Activated CD8-positive, alpha-beta memory T cell treated with anti-CD3 and anti-CD28 coated beads for 4 hours (primary cell): Measurements from ENCODE around the gene ZNF823.
"Not testable (repeated sequence)": the region's sequence is repeated elsewhere in the genome, so short reads cannot be mapped to it uniquely, and the experiment has no call there.

Experiments
- DNase-seq, 2 donors: peaks; one replicate each; pipeline ENCODE4 v3.0.0-alpha.2; 2020; ENCODE audit warnings: low read depth in 2 of 2

ZNF823 gene

DNA sequence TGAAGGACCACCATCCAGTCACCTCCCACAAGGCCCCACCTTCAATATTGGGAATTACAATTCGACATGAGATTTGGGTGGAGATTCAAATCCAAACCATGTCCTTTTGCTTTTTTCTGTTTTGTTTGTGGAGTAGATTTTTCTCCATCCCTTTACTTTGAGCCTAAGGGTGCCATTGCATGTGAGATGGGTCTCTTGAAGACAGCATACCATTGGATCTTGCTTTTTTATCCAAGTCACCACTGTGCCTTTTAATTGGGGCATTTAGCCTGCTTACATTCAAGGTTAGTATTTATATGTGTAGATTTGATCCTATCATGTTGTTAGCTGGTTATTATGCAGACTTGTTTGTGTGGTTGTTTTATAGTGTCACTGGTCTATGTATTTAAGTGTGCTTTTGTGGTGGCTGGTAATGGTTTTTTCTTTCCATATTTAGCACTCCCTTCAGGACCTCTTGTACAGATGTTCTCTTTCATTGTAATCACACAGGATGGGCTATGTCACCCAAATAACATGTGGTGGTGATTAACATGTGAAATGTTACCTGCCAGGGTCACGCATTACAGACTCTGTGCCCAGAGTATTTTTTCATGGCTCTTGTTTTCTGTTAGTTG is 58.0 kb downstream of the ZNF823 start:
- DNase-seq: no peak

DNA sequence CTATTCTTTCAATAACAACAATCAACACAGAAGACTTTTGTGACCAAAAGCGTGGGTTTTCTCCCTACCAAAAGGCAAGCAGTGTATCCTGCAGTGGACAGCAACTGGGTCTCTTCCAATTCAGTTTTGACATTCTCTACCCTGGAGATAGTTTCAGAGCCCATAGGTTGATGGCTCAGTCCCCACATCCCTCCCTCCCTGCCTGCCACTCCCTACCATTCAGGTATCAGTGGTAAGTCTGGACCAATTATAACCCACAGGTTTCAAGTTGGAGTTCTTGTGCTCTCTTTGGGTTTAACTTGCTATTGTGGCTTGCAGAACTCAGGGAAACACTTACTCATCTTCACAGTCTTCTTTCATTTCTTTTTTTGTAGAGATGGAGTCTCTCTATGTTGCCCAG is 60.2 kb downstream of the ZNF823 start:
- DNase-seq: no peak

- DNase-seq: not testable (repeated sequence)
These were observed 61.8 kb downstream of the ZNF823 start for GRCh38 chr19:11676661-11677600.

GRCh38 chr19:11675569-11675968 is 63.2 kb downstream of the ZNF823 start:
- no peak for DNase-seq

DNA sequence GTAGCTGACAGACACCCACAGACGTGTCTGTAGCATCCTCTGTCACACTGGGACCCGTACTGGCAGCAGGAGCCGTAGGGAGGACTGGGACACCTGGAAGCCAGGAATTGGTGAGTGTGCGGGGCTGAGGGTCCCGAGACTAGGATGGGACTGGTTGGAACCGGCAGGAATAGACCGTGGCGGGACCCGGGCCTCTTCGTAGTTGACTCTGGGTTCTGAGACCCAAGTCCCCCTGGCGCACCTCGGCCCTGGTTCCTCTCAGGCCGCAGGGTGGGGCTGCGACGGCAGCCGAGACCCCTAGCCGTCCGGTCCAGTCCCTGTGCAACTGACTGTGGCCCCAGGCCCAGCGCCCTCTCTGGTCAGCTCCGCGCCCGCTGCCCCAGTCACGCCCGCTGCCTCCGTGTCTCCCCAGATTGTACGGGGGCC is 64.7 kb downstream of the ZNF823 start:
- no peak for DNase-seq

GRCh38 chr19:11673608-11674041 is 65.1 kb downstream of the ZNF823 start:
- DNase-seq: no peak
